ENCODE results near the gene C4orf51. TPM values are rescaled to one million over a fixed set of nuclear protein-coding genes. Genes with fewer than 3 reads are reported as not detected.

Gene C4orf51
- total and polyA plus RNA-seq, 5 donors from 2014 or later, result not detected

DNA sequence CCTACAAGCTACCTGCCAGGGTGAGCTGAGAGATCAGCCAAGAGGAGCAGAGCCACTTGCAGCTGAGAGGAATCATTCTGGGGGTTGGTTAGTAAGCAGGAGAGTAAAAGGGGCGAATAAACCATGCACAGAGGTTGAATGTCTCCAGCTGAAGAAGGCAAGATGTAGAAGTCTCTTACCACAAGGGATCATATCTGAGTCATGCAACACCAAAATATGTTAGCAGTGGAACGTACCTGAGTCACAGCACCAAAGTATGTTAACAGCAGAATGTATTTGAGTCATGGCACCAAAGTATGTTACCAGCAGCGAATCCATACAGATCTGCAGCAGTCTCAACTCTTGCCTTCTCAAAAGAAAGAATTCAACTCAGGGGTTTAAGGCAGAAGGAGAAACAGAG, 29.9 kb downstream of the C4orf51 start:
- ATAC-seq (ENCODE audit: low read depth in 2 of 2) (peak in 1 of 2 donors; percentile 34), DNase-seq (no peak)
- Histone ChIP-seq H3K27ac (ENCODE audit: insufficient read depth, low read length, poor library complexity, severe bottlenecking) (no peak overlapping the region), H3K4me1 (ENCODE audit: control insufficient read depth, insufficient read depth, low read length, poor library complexity, severe bottlenecking) (no peaks in the 10 kb centered on the region), H3K4me3 (ENCODE audit: low read depth, low read length) (no peak overlapping the region), H3K27me3 (ENCODE audit: control insufficient read depth, insufficient read depth, low read length) (no peaks in the 10 kb centered on the region), H3K36me3 (ENCODE audit: control insufficient read depth, insufficient read depth, low read length) (no peaks in the 10 kb centered on the region), H3K9me3 (ENCODE audit: control insufficient read depth in 2 of 2, low read length in 2 of 2) (peaks cover 7 to 10% of the 10 kb centered on the region in 2 experiments)
- H3K9me3 Mint-ChIP-seq, result peaks cover 0 to 25% (median 12%) of the 10 kb centered on the region in 7 donors
- no peak overlapping the region for H3K4me3 Mint-ChIP-seq
- H3K27ac Mint-ChIP-seq, result no peak overlapping the region
- H3K4me1 Mint-ChIP-seq, result no peaks in the 10 kb centered on the region
- no peaks in the 10 kb centered on the region for H3K36me3 Mint-ChIP-seq
- H3K27me3 Mint-ChIP-seq, result peaks cover 14% of the 10 kb centered on the region

DNA sequence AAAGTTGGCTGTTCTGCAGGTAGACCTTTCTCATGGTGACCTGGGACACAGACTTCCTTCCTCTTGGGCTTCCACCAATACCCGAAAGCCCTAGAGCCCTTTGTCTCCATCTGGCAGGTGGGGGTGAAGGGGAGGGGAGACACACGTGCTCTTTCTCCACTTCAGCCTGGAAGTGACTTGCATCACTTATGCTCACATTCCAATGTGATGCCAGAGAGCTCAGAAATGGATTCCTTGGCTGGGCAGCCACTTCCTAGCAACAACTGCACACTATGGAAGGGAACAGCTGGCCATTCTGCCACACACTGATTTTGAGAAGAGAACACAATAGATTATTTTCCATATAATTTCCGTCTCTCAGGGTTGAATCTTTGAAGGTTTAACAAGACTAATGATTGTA, 36.3 kb downstream of the C4orf51 start:
- peaks cover 0 to 6% (median 2%) of the 10 kb centered on the region in 4 donors for H3K4me1 Mint-ChIP-seq
- no peaks in the 10 kb centered on the region for H3K36me3 ChIP-seq (ENCODE audit: control insufficient read depth, insufficient read depth, low read length)

DNA sequence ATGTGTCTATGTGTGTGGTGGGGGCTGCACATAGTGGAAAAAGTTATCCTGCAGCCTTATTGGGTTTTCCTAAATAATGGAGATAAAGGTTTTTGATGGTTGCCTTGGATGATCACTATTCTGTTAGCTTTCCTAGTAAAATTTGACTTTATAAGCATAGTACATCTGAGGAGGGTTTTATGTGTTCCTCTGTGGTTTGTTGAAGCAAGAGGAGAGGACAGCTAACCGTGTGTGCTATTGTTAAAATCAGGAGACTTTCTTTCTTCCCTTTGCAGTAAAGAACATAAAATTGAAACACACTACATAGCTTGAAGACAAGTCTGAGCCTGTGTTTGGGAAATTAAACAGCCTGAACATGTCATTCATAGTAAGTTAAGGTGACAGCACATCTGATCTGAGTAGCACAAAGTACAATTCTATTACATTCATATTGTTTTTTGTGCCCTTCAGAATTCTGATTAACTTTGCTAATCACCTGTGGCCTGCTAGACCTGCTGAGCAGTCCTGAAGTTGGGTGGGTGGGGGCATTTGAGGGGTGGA, 36.8 kb downstream of the C4orf51 start:
- Histone ChIP-seq H3K4me3 (ENCODE audit: low read depth, low read length) (no peak overlapping the region), H3K27ac (ENCODE audit: insufficient read depth, low read length, poor library complexity, severe bottlenecking) (no peak overlapping the region), H3K9me3 (ENCODE audit: control insufficient read depth in 2 of 2, low read length in 2 of 2) (peaks cover 0 to 5% of the 10 kb centered on the region in 2 experiments), H3K4me1 (ENCODE audit: control insufficient read depth, insufficient read depth, low read length, poor library complexity, severe bottlenecking) (no peaks in the 10 kb centered on the region), H3K27me3 (ENCODE audit: control insufficient read depth, insufficient read depth, low read length) (peaks cover 3% of the 10 kb centered on the region), H3K36me3 (ENCODE audit: control insufficient read depth, insufficient read depth, low read length) (no peaks in the 10 kb centered on the region)
- H3K4me3 Mint-ChIP-seq, result no peak overlapping the region
- H3K9me3 Mint-ChIP-seq, result peaks cover 0 to 12% (median 1%) of the 10 kb centered on the region in 7 donors
- no peaks in the 10 kb centered on the region for H3K36me3 Mint-ChIP-seq
- no peak for DNase-seq
- H3K27ac Mint-ChIP-seq, result no peak overlapping the region
- peaks cover 13% of the 10 kb centered on the region for H3K27me3 Mint-ChIP-seq
- H3K4me1 Mint-ChIP-seq, result peaks cover 0 to 6% (median 2%) of the 10 kb centered on the region in 4 donors
- ATAC-seq (ENCODE audit: low read depth in 2 of 2), result no peak

More for the DNA sequence above, 36.3 kb downstream of the C4orf51 start:
- no peak overlapping the region for H3K27ac ChIP-seq (ENCODE audit: insufficient read depth, low read length, poor library complexity, severe bottlenecking)
- no peak overlapping the region for H3K4me3 ChIP-seq (ENCODE audit: low read depth, low read length)
- Mint-ChIP-seq H3K27ac (no peak overlapping the region), H3K36me3 (no peaks in the 10 kb centered on the region), H3K4me3 (no peak overlapping the region), H3K9me3 (peaks cover 0 to 15% (median 3%) of the 10 kb centered on the region in 7 donors), H3K27me3 (peaks cover 13% of the 10 kb centered on the region)
- H3K9me3 ChIP-seq (ENCODE audit: control insufficient read depth in 2 of 2, low read length in 2 of 2), result peaks cover 3 to 7% of the 10 kb centered on the region in 2 experiments
- H3K4me1 ChIP-seq (ENCODE audit: control insufficient read depth, insufficient read depth, low read length, poor library complexity, severe bottlenecking), result no peaks in the 10 kb centered on the region
- no peak for ATAC-seq (ENCODE audit: low read depth in 2 of 2)
- H3K27me3 ChIP-seq (ENCODE audit: control insufficient read depth, insufficient read depth, low read length), result no peaks in the 10 kb centered on the region
- DNase-seq, result no peak

DNA sequence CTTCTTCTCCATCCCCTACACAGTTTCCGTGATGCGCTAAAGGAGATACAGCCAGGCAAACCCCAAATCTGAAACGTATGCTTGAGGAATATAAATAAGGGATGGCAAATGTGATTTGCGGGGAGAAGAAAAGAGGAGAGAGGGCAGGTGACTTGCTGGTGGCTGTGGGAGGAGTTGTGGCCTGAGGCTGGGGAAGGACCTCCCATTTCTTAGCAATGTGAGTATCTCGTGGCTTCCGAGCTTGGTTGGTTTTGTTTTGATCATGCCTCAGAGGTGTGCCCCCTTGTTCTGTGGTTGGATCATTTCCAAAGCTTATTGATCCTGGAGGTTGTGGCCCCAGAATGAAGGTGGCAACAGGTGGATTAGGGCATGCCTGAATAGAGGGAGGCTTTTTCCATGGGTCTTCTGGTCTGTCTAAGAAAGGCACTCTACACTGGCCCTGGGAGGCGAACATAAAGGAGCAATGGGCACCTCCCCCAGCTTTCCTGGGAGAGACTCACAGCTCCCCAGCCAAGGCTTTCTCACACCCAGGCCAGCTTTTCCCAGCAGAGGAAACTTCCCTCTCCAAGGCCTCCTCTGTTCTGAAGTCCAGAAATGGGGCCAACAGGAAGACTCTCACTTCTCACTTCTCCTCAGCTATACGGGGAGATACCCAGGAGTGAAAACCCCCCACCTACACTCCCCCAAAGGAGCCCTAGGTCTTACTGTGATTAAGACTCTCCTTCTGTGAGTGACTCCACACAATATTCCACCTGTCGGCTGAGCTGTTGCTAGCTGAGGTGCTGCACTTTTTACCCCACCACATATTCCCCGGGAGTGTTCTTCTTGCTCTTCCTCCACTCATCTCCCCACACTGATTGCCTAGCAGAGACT, 40.0 kb downstream of the C4orf51 start:
- H3K4me3 Mint-ChIP-seq, result no peak overlapping the region
- no peaks in the 10 kb centered on the region for H3K4me1 ChIP-seq (ENCODE audit: control insufficient read depth, insufficient read depth, low read length, poor library complexity, severe bottlenecking)
- H3K4me3 ChIP-seq (ENCODE audit: low read depth, low read length), result no peak overlapping the region
- no peak overlapping the region for H3K27ac ChIP-seq (ENCODE audit: insufficient read depth, low read length, poor library complexity, severe bottlenecking)
- H3K36me3 Mint-ChIP-seq, result no peaks in the 10 kb centered on the region
- no peaks in the 10 kb centered on the region for H3K36me3 ChIP-seq (ENCODE audit: control insufficient read depth, insufficient read depth, low read length)
- peaks cover 3% of the 10 kb centered on the region for H3K27me3 ChIP-seq (ENCODE audit: control insufficient read depth, insufficient read depth, low read length)
- peaks cover 14% of the 10 kb centered on the region for H3K27me3 Mint-ChIP-seq
- H3K4me1 Mint-ChIP-seq, result peaks cover 0 to 6% (median 2%) of the 10 kb centered on the region in 4 donors
- ATAC-seq (ENCODE audit: low read depth in 2 of 2) (peak; percentile 39 to 45), DNase-seq (peak in 1 of 3 donors; percentile 58)
- no peak overlapping the region for H3K27ac Mint-ChIP-seq
- H3K9me3 Mint-ChIP-seq, result peaks cover 0 to 2% (median 0%) of the 10 kb centered on the region in 7 donors
- H3K9me3 ChIP-seq (ENCODE audit: control insufficient read depth in 2 of 2, low read length in 2 of 2), result no peaks in the 10 kb centered on the region

DNA sequence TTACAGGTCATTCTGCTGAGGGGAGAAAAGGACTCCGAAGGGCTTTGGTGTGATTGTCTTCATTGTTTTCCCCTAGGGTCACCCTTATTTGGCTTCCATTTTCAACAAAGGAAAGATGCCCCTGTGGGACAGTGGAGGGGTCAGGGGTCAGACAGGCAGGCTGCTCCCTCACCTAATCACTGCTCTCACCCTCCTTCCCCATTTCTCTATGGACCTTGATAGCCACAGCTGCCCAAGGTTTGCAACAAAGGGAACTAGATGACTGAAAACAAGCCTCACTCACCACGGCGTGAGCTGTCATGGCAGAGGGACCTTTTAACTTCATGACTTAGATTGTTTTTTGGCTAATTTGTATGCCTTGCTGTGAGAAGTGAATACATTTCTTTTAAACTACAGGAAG, 40.7 kb downstream of the C4orf51 start:
- H3K9me3 Mint-ChIP-seq, result no peaks in the 10 kb centered on the region
- Histone ChIP-seq H3K9me3 (ENCODE audit: control insufficient read depth in 2 of 2, low read length in 2 of 2) (no peaks in the 10 kb centered on the region), H3K27me3 (ENCODE audit: control insufficient read depth, insufficient read depth, low read length) (peaks cover 3% of the 10 kb centered on the region), H3K4me3 (ENCODE audit: low read depth, low read length) (no peak overlapping the region), H3K36me3 (ENCODE audit: control insufficient read depth, insufficient read depth, low read length) (no peaks in the 10 kb centered on the region), H3K4me1 (ENCODE audit: control insufficient read depth, insufficient read depth, low read length, poor library complexity, severe bottlenecking) (no peaks in the 10 kb centered on the region), H3K27ac (ENCODE audit: insufficient read depth, low read length, poor library complexity, severe bottlenecking) (no peak overlapping the region)
- DNase-seq (no peak), ATAC-seq (ENCODE audit: low read depth in 2 of 2) (no peak)
- H3K4me3 Mint-ChIP-seq, result no peak overlapping the region
- H3K36me3 Mint-ChIP-seq, result no peaks in the 10 kb centered on the region
- H3K27ac Mint-ChIP-seq, result no peak overlapping the region
- H3K4me1 Mint-ChIP-seq, result peaks cover 0 to 6% (median 2%) of the 10 kb centered on the region in 4 donors
- H3K27me3 Mint-ChIP-seq, result peaks cover 13% of the 10 kb centered on the region

DNA sequence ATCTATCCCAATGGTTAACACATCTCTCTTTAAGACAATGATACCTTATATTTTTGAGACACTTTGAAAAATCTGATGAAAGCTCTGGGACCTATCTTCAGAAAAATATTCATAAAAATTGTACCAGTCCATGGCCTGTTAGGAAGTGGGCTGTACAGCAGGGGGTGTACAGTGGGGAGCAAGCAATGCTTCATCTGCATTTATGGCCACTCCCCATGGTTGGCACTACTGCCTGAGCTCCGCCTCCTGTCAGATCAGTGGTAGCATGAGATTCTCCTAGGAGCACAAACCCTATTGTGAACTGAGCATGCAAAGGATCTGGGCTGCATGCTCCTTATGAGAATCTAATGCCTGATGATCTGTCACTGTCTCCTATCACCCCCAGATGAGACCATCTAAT, 42.6 kb downstream of the C4orf51 start:
- Mint-ChIP-seq H3K36me3 (no peaks in the 10 kb centered on the region), H3K4me1 (peaks cover 0 to 6% (median 2%) of the 10 kb centered on the region in 4 donors), H3K9me3 (no peaks in the 10 kb centered on the region), H3K27ac (no peak overlapping the region), H3K27me3 (peaks cover 9% of the 10 kb centered on the region), H3K4me3 (no peak overlapping the region)
- no peak overlapping the region for H3K4me3 ChIP-seq (ENCODE audit: low read depth, low read length)
- H3K27me3 ChIP-seq (ENCODE audit: control insufficient read depth, insufficient read depth, low read length), result peaks cover 3% of the 10 kb centered on the region
- ATAC-seq (ENCODE audit: low read depth in 2 of 2) (no peak), DNase-seq (no peak)
- H3K36me3 ChIP-seq (ENCODE audit: control insufficient read depth, insufficient read depth, low read length), result no peaks in the 10 kb centered on the region
- no peak overlapping the region for H3K27ac ChIP-seq (ENCODE audit: insufficient read depth, low read length, poor library complexity, severe bottlenecking)
- no peaks in the 10 kb centered on the region for H3K9me3 ChIP-seq (ENCODE audit: control insufficient read depth in 2 of 2, low read length in 2 of 2)
- H3K4me1 ChIP-seq (ENCODE audit: control insufficient read depth, insufficient read depth, low read length, poor library complexity, severe bottlenecking), result no peaks in the 10 kb centered on the region

DNA sequence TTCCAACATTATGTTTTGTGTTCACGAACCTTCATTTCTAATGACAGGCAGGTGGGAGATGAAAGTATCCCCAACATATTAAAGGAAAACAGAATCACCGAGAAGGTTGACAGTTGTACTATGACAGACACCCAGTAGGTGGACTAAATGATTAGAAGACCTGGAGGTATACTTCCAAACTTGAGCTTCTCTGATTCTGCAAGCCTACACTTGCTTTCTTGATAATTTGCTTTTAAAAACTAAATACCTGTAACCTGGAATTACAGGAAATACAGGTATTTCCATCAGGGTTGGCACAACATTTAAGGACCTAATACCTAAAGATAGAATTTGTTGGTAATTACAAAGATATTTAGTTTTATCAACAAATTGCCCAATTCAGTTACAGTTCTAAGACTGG, 43.4 kb downstream of the C4orf51 start:
- no peak overlapping the region for H3K4me3 ChIP-seq (ENCODE audit: low read depth, low read length)
- peaks cover 9% of the 10 kb centered on the region for H3K27me3 Mint-ChIP-seq
- ATAC-seq (ENCODE audit: low read depth in 2 of 2) (no peak), DNase-seq (no peak)
- no peaks in the 10 kb centered on the region for H3K9me3 Mint-ChIP-seq
- no peak overlapping the region for H3K4me3 Mint-ChIP-seq
- peaks cover 0 to 6% (median 2%) of the 10 kb centered on the region in 4 donors for H3K4me1 Mint-ChIP-seq
- H3K27ac Mint-ChIP-seq, result no peak overlapping the region
- no peaks in the 10 kb centered on the region for H3K4me1 ChIP-seq (ENCODE audit: control insufficient read depth, insufficient read depth, low read length, poor library complexity, severe bottlenecking)
- no peaks in the 10 kb centered on the region for H3K36me3 Mint-ChIP-seq
- H3K27me3 ChIP-seq (ENCODE audit: control insufficient read depth, insufficient read depth, low read length), result peaks cover 3% of the 10 kb centered on the region
- H3K9me3 ChIP-seq (ENCODE audit: control insufficient read depth in 2 of 2, low read length in 2 of 2), result no peaks in the 10 kb centered on the region
- no peaks in the 10 kb centered on the region for H3K36me3 ChIP-seq (ENCODE audit: control insufficient read depth, insufficient read depth, low read length)
- H3K27ac ChIP-seq (ENCODE audit: insufficient read depth, low read length, poor library complexity, severe bottlenecking), result no peak overlapping the region
